Stimulated activated naive CD8-positive, alpha-beta T cell treated with anti-CD3 and anti-CD28 coated beads, Interleukin-15, Interleukin-2, amounts not matched to agents 100 U/mL and 50 U/mL, for 24 hours (primary cell): ENCODE data around the gene RAN.
"Not testable (repeated sequence)": the region's sequence is repeated elsewhere in the genome, so short reads cannot be mapped to it uniquely, and the experiment has no call there.

Experiments
- ATAC-seq: fragments of 150-1000 bp; cut with Tn5 transposase; one replicate; pipeline ENCODE4 v1.10.0; 2021
- DNase-seq: peaks from one replicate; pipeline ENCODE4 v3.0.0; 2021

RAN gene

DNA sequence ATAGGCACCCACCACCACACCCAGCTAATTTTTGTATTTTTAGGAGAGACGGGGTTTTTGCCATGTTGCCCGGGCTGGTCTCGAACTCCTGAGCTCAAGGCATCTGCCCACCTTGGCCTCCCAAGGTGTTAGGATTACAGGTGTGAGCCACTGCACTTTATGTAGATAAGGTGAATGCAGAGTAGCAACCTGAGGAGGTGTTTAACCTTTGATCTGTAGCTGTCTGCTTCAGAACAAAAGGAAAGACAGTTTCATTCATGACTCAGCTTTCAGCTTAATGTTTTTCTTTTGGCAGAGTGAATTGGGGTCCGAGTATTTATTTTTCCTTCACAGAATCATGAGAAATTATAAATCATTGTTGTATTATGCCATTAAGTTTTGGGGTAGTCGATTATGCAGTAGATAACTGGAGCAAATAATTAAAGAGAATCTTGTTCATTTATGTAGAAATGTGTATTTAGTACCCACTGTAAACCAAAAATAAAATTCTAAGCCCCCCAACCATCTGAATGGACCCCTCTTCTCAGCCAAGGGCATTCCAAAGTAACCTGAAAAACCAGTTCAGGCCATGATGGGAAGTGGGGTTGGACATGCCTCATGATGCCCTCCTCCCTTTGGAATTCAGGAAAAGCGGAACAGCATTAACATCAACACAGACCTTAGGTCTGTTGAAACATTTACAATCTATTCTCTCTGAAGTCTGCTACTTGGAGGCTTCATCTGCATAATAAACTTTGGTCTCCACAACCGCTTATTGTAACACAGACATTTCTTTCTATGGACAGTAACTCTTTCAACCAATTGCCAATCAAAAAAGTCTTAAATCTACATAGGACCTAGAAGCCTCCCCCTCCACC lies 22.1 kb upstream of the RAN start:
- no peak for ATAC-seq
- DNase-seq = no peak

- DNase-seq (no peak), ATAC-seq (no peak)
Observed at GRCh38 chr12:130850418-130851021, 21.3 kb upstream of the RAN start.

- DNase-seq (no peak), ATAC-seq (no peak)
Observed at GRCh38 chr12:130856088-130856487, 15.8 kb upstream of the RAN start.

GRCh38 chr12:130858084-130858483 lies 13.8 kb upstream of the RAN start:
- no peak for ATAC-seq
- DNase-seq = no peak

DNA sequence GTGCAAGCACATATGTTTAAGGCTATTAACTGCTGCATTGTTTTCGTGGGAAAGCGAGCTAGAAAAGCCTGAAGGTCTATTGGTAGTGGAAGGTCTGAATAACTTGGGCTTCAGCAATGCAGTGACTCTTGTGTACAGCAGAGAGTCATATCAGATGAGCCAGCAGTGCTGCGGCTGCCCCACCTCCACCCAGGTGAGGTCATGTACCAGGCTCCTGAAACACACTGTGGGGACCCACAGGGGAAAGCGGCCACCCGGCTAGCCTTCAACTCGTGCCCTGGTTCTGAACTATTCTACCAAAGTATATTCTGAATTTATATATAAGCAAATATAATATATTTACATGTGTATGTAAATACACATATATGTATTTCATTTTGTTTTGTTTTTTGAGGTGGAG lies 12.7 kb upstream of the RAN start:
- peak; percentile 23 for ATAC-seq
- no peak for DNase-seq

DNA sequence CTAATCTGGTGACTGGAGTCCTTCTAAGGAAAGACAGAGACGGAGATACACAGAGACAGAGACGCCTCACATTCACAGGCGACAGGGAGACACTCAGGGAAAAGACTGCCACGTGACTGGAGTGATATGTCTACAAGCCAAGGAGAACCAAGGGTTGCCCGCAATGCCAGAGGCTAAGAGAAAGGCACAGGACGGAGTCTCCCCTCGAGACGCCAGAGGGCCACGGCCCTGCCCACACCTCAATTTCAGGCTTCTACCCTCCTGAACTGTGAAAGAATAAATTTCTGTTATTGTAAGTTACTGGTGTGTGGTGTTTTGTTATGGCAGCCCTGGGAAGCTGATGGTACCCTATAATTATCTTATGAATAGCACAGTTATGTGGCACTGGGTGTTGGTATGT lies 11.6 kb upstream of the RAN start:
- DNase-seq (no peak), ATAC-seq (no peak)

- DNase-seq (no peak), ATAC-seq (no peak)
Observed at GRCh38 chr12:130862161-130862560, 9.7 kb upstream of the RAN start.

- ATAC-seq = not testable (repeated sequence)
Observed at GRCh38 chr12:130862771-130863170, 9.1 kb upstream of the RAN start.

GRCh38 chr12:130863298-130863697 lies 8.6 kb upstream of the RAN start:
- ATAC-seq = no peak
- DNase-seq = no peak

More at GRCh38 chr12:130862771-130863170, 9.1 kb upstream of the RAN start:
- not testable (repeated sequence) for DNase-seq

DNA sequence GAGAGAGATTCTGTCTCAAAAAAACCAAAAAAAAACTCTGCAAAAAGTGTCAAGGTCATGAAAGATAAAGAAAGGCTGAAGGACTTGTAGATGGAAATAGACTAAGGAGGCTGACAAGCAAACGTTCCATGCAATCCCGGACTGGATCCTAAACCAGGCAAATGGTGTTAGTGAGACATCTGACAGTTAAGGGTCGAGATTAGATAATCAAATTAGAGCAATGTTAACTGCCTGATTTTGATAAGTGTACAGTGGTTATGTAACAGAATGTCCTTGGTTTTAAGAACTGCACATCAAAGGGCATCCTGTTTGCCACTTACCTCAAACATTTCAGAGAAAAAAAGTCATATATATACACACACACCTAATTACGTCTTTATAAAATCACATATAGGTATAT lies 3.5 kb upstream of the RAN start:
- DNase-seq (no peak), ATAC-seq (no peak)

GRCh38 chr12:130870442-130871285 lies 1.2 kb upstream of the RAN start:
- DNase-seq = peak; percentile 70
- peak; percentile 70 for ATAC-seq

GRCh38 chr12:130872179-130873096 lies 572 bp downstream of the RAN start:
- DNase-seq (peak; percentile 59), ATAC-seq (peak; percentile 11)

DNA sequence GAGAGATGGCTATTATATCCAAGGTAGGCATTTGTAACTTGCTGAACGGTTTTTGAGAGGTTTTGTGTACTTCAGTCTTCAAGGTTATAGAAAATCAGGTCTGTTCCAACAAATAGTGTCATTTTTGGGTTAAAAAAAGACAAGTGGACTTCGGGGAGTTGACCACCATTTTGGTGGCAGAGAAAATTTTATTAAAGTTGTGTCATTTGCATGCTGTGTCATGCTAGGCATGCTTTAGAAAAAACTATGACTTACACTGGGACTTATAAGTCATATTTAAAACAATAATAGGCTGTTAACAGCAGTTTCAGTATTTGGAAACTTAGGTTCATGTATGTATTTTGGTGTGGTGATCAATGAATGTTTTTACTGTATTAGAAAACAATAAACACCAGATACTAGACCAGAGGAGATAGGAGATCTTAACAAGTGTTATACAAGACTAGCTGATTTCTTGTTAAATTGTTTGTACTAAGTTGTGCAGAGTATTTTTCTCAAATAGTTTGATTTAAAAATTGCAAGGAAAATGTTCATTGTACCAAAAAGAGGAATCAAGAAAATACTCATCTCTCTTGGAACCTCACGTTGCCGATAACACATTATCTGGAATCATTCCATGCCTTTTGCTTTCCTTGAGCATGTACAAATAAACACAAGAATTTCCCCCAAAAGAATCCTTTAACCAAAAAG lies 1.4 kb downstream of the RAN start:
- ATAC-seq = no peak
- no peak for DNase-seq

DNA sequence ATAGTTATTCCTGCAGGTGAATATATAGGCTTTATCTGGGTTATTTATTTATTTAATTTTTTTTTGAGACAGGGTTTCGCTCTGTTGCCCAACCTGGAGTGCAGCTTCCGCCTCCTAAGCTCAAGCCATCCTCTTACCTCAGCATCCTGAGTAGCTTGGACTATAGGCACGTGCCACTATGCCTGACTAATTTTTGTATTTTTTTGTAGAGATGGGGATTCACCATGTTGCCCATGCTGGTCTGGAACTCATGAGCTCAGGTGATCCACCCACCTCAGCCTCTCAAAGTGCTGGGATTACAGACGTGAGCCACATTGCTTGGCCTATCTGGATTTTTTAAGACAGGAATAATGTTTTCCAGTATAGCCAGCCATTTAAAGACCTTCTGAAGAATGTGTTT lies 2.0 kb downstream of the RAN start:
- ATAC-seq (no peak), DNase-seq (peak; percentile 16)

DNA sequence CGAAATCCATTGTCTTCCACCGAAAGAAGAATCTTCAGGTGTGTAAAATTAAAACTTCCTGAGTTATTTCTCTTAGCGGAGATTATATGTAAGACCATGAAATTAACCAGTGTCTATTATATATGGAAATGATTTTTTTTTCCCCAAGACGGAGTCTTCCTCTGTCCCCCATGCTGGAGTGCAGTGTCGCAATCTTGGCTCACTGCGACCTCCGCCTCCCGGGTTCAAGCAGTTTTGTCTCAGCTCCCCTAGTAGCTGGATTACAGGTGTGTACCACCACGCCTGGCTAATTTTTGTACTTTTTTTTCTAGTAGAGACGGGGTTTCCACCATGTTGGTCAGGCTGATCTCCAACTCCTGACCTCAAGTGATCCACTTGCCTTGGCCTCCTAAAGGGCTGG lies 2.8 kb downstream of the RAN start:
- no peak for ATAC-seq
- DNase-seq = no peak

GRCh38 chr12:130875193-130875592 lies 3.3 kb downstream of the RAN start:
- DNase-seq (no peak), ATAC-seq (no peak)

GRCh38 chr12:130875708-130876107 lies 3.8 kb downstream of the RAN start:
- DNase-seq, ATAC-seq: not testable (repeated sequence)

DNA sequence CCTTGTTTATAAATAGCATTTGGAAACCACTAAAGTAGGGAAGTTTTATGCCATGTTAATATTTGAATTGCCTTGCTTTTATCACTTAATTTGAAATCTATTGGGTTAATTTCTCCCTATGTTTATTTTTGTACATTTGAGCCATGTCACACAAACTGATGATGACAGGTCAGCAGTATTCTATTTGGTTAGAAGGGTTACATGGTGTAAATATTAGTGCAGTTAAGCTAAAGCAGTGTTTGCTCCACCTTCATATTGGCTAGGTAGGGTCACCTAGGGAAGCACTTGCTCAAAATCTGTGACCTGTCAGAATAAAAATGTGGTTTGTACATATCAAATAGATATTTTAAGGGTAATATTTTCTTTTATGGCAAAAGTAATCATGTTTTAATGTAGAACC lies 4.4 kb downstream of the RAN start:
- no peak for DNase-seq
- no peak for ATAC-seq

- no peak for DNase-seq
- no peak for ATAC-seq
Observed at GRCh38 chr12:130876758-130877157, 4.9 kb downstream of the RAN start.

DNA sequence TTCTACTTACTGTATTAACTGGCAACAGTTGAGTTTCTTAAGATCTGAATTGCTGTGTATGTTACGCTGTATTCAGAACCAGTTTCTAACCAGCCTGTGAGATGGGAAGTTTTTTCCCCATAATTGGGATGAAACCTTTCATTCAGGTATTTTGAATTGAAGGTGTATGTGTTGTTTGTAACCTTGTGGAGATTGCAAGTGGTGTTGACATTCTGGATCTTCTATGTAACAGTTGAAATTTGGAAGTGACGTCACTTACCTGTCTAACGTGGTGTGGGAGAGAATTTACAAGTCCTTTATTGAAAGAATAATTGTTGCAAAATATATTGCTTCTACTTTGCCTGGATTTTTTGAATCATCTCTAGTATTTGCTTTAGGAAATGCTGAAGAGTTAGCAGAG lies 5.5 kb downstream of the RAN start:
- DNase-seq (no peak), ATAC-seq (no peak)
